Measurements from ENCODE around the gene SPRED1. TPM values are rescaled to one million over a fixed set of nuclear protein-coding genes. Genes with fewer than 3 reads are reported as not detected.

The SPRED1 gene
- total RNA-seq, 4 donors from 2014 or later = 8.6 to 26.5 (median 10.3) TPM

DNA sequence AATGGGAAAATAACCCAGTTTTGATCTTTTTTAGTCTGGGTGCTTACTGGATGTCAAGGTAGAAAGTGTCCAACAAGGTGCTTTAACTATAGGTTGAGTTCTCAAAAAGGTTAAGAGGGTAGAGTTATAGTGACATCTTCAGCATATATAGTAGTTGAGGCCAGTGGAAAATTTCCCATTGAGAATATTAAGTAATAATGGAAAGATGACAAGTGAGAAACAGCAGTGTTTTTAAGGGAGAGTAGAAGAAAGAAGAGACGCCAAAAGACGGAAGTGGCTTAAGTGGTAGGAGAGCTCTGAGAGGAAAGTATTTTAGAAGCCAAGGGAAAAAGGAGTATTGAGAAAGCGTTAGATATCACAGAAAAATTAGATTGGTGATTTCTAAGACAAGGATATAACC, 10.6 kb downstream of the SPRED1 start:
- Histone ChIP-seq H3K4me3 (no peak overlapping the region), H3K9me3 (no peaks in the 10 kb centered on the region), H3K27ac (no peak overlapping the region), H3K36me3 (no peaks in the 10 kb centered on the region), H3K4me1 (peaks cover 0 to 14% (median 0%) of the 10 kb centered on the region in 4 donors), H3K27me3 (no peaks in the 10 kb centered on the region)
- intact Hi-C loops (cut with DNase I; ENCODE audit: low total_unique reads) = no loop called here
- 92 to 100% methylated on average over 2 to 3 of the region's 3 CpGs for WGBS, 2 donors (ENCODE audit: low coverage in 1 of 2)
- TF ChIP-seq POLR2A (IDR thresholded peaks at IDR 0.05) (no peak), POLR2AphosphoS5 (IDR thresholded peaks at IDR 0.05) (no peak), EP300 (IDR thresholded peaks at IDR 0.05; ENCODE audit: low read depth) (no peak)
- TF ChIP-seq, protein P1, sequence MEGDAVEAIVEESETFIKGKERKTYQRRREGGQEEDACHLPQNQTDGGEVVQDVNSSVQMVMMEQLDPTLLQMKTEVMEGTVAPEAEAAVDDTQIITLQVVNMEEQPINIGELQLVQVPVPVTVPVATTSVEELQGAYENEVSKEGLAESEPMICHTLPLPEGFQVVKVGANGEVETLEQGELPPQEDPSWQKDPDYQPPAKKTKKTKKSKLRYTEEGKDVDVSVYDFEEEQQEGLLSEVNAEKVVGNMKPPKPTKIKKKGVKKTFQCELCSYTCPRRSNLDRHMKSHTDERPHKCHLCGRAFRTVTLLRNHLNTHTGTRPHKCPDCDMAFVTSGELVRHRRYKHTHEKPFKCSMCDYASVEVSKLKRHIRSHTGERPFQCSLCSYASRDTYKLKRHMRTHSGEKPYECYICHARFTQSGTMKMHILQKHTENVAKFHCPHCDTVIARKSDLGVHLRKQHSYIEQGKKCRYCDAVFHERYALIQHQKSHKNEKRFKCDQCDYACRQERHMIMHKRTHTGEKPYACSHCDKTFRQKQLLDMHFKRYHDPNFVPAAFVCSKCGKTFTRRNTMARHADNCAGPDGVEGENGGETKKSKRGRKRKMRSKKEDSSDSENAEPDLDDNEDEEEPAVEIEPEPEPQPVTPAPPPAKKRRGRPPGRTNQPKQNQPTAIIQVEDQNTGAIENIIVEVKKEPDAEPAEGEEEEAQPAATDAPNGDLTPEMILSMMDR (IDR thresholded peaks at IDR 0.05) = no peak
- no peak for DNase-seq
- in situ Hi-C loops (cut with MboI; ENCODE audit: low pct_ligation_motif_present in 1 of 4, low pct_unique_long_range_greater_than_20kb in 1 of 4, low sequenced_read_pairs in 3 of 4) = no loop called here

DNA sequence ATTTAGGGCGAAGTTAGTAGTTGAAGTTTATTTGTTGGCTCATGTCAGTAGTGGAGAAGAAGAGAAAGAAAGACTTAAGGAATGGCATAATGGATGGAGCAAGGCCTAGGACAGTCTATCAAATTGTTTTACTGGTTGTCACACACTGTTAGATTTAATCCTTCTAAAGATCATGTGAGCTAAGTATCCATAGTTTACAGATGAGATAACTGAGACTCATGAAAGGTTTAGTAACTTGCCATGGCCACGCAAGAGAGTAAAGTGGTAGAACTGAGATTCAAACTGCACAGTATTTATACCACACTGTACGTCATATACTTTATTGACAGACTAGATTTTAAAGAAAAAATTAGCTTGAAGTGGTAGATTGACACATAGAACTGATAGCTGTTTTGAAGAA, 11.4 kb downstream of the SPRED1 start:
- no peaks in the 10 kb centered on the region for H3K36me3 ChIP-seq
- no peaks in the 10 kb centered on the region for H3K9me3 ChIP-seq
- 67% methylated on average over 3 of the region's 3 CpGs for WGBS, 2 donors (ENCODE audit: low coverage in 1 of 2)
- DNase-seq = no peak
- no peak overlapping the region for H3K27ac ChIP-seq
- peaks cover 0 to 8% (median 0%) of the 10 kb centered on the region in 4 donors for H3K4me1 ChIP-seq
- in situ Hi-C loops (cut with MboI; ENCODE audit: low pct_ligation_motif_present in 1 of 4, low pct_unique_long_range_greater_than_20kb in 1 of 4, low sequenced_read_pairs in 3 of 4) (no loop called here), intact Hi-C loops (cut with DNase I; ENCODE audit: low total_unique reads) (no loop called here)
- TF ChIP-seq EP300 (IDR thresholded peaks at IDR 0.05; ENCODE audit: low read depth) (no peak), POLR2A (IDR thresholded peaks at IDR 0.05) (no peak)
- H3K27me3 ChIP-seq = no peaks in the 10 kb centered on the region
- no peak overlapping the region for H3K4me3 ChIP-seq

DNA sequence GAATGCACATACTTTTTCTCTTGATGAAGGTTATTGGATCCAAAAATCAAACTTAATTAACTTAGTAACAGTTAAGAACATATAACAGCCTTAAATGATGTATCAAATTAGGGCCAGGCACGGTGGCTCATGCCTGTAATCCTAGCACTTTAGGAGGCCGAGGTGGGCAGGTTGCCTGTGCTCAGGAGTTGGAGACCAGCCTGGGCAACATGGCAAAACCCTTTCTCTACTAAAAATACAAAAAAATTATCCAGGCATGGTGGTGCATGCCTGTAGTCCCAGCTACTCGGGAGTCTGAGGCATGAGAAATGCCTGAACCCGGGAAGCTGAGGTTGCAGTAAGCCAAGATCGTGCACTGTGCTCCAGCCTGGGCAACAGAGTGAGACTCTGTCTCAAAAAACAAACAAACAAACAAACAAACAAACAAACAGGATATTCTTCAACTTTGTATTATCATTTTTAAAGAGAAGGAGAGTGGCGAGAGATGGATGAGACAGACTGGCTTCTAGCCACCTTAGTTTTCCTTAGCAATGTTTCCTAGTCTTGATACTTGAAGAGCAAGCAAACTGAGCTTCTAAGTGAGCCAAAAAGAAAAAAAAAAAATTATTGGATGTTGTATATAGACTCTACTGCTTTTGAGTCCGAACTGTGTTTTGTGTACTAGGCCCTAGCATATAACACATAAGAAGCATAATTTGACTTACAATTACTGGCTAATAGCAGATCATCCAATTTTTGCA, 13.8 kb downstream of the SPRED1 start:
- Histone ChIP-seq H3K36me3 (no peaks in the 10 kb centered on the region), H3K9me3 (no peaks in the 10 kb centered on the region), H3K27me3 (no peaks in the 10 kb centered on the region), H3K4me1 (peaks cover 0 to 8% (median 0%) of the 10 kb centered on the region in 4 donors), H3K4me3 (no peak overlapping the region), H3K27ac (no peak overlapping the region)
- in situ Hi-C loops (cut with MboI; ENCODE audit: low pct_ligation_motif_present in 1 of 4, low pct_unique_long_range_greater_than_20kb in 1 of 4, low sequenced_read_pairs in 3 of 4) = no loop called here
- intact Hi-C loops (cut with DNase I; ENCODE audit: low total_unique reads) = no loop called here
- WGBS, 2 donors (ENCODE audit: low coverage in 1 of 2) = 51 to 66% methylated on average over 7 of the region's 7 CpGs
- DNase-seq = no peak
- no peak for TF ChIP-seq POLR2A (IDR thresholded peaks at IDR 0.05)
- TF ChIP-seq, protein P1 (IDR thresholded peaks at IDR 0.05) = no peak

DNA sequence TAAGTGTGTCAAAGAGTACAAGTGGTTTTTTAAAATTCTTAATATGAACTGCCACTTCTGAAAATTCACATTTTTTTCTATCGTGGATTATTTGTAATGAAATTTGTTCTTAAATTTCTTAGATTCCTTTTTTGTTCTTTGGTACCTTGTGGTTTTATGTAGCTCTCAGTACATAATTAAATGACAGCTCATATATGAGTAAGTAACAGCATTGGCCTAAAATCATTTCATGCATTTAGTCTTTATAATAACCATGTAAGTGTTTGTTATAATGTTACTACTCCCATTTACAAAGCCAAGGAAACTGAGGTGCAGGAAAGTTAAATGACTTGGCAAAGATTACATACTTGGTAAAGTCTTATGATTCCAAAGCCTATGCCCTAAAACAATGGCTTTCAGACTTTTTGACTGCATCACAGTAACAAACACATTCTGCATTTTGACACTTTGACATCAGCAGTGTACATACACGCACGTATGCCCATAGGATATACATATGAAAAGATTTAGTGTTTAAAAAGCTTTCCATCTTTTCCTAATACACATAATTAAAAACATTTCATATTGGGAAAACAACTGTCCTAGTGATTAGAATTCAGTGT, 14.9 kb downstream of the SPRED1 start:
- Histone ChIP-seq H3K27me3 (no peaks in the 10 kb centered on the region), H3K9me3 (no peaks in the 10 kb centered on the region), H3K4me3 (no peak overlapping the region), H3K27ac (no peak overlapping the region), H3K4me1 (peaks cover 0 to 11% (median 1%) of the 10 kb centered on the region in 4 donors), H3K36me3 (no peaks in the 10 kb centered on the region)
- WGBS, 2 donors (ENCODE audit: low coverage in 1 of 2) = 86 to 98% methylated on average over 3 of the region's 3 CpGs
- TF ChIP-seq, protein P1 (IDR thresholded peaks at IDR 0.05) = no peak
- TF ChIP-seq POLR2A (IDR thresholded peaks at IDR 0.05) = no peak
- TF ChIP-seq EP300 (IDR thresholded peaks at IDR 0.05; ENCODE audit: low read depth) = no peak
- no peak for TF ChIP-seq POLR2AphosphoS5 (IDR thresholded peaks at IDR 0.05)
- in situ Hi-C loops (cut with MboI; ENCODE audit: low pct_ligation_motif_present in 1 of 4, low pct_unique_long_range_greater_than_20kb in 1 of 4, low sequenced_read_pairs in 3 of 4) = no loop called here
- intact Hi-C loops (cut with DNase I; ENCODE audit: low total_unique reads) = no loop called here
- no peak for DNase-seq
